HEK293 (cell line): ENCODE data around the gene FOXO3.

ENCODE experiments used
- GFI1B ChIP-seq: fragments of 450-650 bp; formaldehyde crosslinking; IDR thresholded peaks from 2 replicates; pipeline ENCODE4 v1.5.1; 2016; ENCODE audit warnings: missing biosample characterization, missing genetic modification characterization
- GLIS2 ChIP-seq: fragments of 450-650 bp; formaldehyde crosslinking; IDR thresholded peaks from 2 replicates; pipeline ENCODE4 v1.5.1; 2016; ENCODE audit warnings: missing biosample characterization, missing genetic modification characterization
- KLF17 ChIP-seq: fragments of 450-650 bp; formaldehyde crosslinking; IDR thresholded peaks from 2 replicates; pipeline ENCODE4 v1.5.1; 2016; ENCODE audit warnings: missing biosample characterization, missing genetic modification characterization
- OVOL3 ChIP-seq: fragments of 450-650 bp; formaldehyde crosslinking; IDR thresholded peaks from 2 replicates; pipeline ENCODE4 v1.5.1; 2016; ENCODE audit warnings: missing biosample characterization, missing genetic modification characterization
- PATZ1 ChIP-seq: fragments of 450-650 bp; formaldehyde crosslinking; IDR thresholded peaks from 2 replicates; pipeline ENCODE4 v1.5.1; 2016; ENCODE audit warnings: missing biosample characterization, missing genetic modification characterization
- PRDM1 ChIP-seq: fragments of 450-650 bp; formaldehyde crosslinking; IDR thresholded peaks from 2 replicates; pipeline ENCODE4; 2016; ENCODE audit warnings: missing biosample characterization, missing genetic modification characterization
- PRDM6 ChIP-seq: fragments of 450-650 bp; formaldehyde crosslinking; IDR thresholded peaks from 2 replicates; pipeline ENCODE4 v1.5.1; 2017; ENCODE audit warnings: missing biosample characterization, missing genetic modification characterization
- REPIN1 ChIP-seq: fragments of 450-650 bp; formaldehyde crosslinking; IDR thresholded peaks from 2 replicates; pipeline ENCODE4 v1.5.1; 2017; ENCODE audit warnings: missing biosample characterization, missing genetic modification characterization, low read depth
- TCF7L2 ChIP-seq: IDR thresholded peaks from 2 replicates; pipeline ENCODE4 v1.6.1; 2011; ENCODE audit warnings: low read depth, mild to moderate bottlenecking, inconsistent platforms, low read length, moderate library complexity, borderline replicate concordance
- ZNF174 ChIP-seq: fragments of 450-650 bp; formaldehyde crosslinking; IDR thresholded peaks from 2 replicates; pipeline ENCODE4 v1.5.0; 2017; ENCODE audit warnings: missing biosample characterization, mild to moderate bottlenecking, missing genetic modification characterization
- ZNF18 ChIP-seq: fragments of 450-650 bp; formaldehyde crosslinking; IDR thresholded peaks from 2 replicates; pipeline ENCODE4 v1.5.1; 2016; ENCODE audit warnings: missing biosample characterization, missing genetic modification characterization
- ZNF19 ChIP-seq: fragments of 450-650 bp; formaldehyde crosslinking; IDR thresholded peaks from 2 replicates; pipeline ENCODE4; 2016; ENCODE audit warnings: missing biosample characterization, missing genetic modification characterization, low read depth
- ZNF214 ChIP-seq: fragments of 450-650 bp; formaldehyde crosslinking; IDR thresholded peaks from 2 replicates; pipeline ENCODE4 v1.5.1; 2017; ENCODE audit warnings: missing biosample characterization, mild to moderate bottlenecking, missing genetic modification characterization, borderline replicate concordance
- ZNF223 ChIP-seq: fragments of 450-650 bp; formaldehyde crosslinking; IDR thresholded peaks from 2 replicates; pipeline ENCODE4 v1.5.1; 2016; ENCODE audit warnings: missing biosample characterization, missing genetic modification characterization
- ZNF292 ChIP-seq: fragments of 450-650 bp; formaldehyde crosslinking; IDR thresholded peaks from 2 replicates; pipeline ENCODE4 v1.5.1; 2016; ENCODE audit warnings: low read depth, missing biosample characterization, missing genetic modification characterization, borderline replicate concordance
- ZNF341 ChIP-seq: fragments of 450-650 bp; formaldehyde crosslinking; IDR thresholded peaks from 2 replicates; pipeline ENCODE4; 2016; ENCODE audit warnings: low read depth, missing biosample characterization, missing genetic modification characterization
- ZNF391 ChIP-seq: fragments of 450-650 bp; formaldehyde crosslinking; IDR thresholded peaks from 2 replicates; pipeline ENCODE4 v1.5.1; 2016; ENCODE audit warnings: low read depth, missing biosample characterization, missing genetic modification characterization, borderline replicate concordance
- ZNF510 ChIP-seq: fragments of 450-650 bp; formaldehyde crosslinking; IDR thresholded peaks from 2 replicates; pipeline ENCODE4 v1.5.1; 2018; ENCODE audit warnings: mild to moderate bottlenecking, missing genetic modification characterization, missing biosample characterization; ENCODE audit not compliant: insufficient replicate concordance
- ZNF521 ChIP-seq: fragments of 450-650 bp; formaldehyde crosslinking; IDR thresholded peaks from 2 replicates; pipeline ENCODE4 v1.5.1; 2017; ENCODE audit warnings: missing biosample characterization, mild to moderate bottlenecking, missing genetic modification characterization
- ZNF544 ChIP-seq: fragments of 450-650 bp; formaldehyde crosslinking; IDR thresholded peaks from 2 replicates; pipeline ENCODE4 v1.5.0; 2017; ENCODE audit warnings: missing biosample characterization, missing genetic modification characterization
- ZNF549 ChIP-seq: fragments of 450-650 bp; IDR thresholded peaks from 2 replicates; pipeline ENCODE4 v1.5.1; 2018; ENCODE audit warnings: missing biosample characterization, missing genetic modification characterization, mild to moderate bottlenecking, inconsistent platforms, moderate library complexity
- ZNF639 ChIP-seq: fragments of 450-650 bp; formaldehyde crosslinking; IDR thresholded peaks from 2 replicates; pipeline ENCODE4 v1.5.1; 2016; ENCODE audit warnings: missing biosample characterization, missing genetic modification characterization
- ZNF645 ChIP-seq: fragments of 450-650 bp; formaldehyde crosslinking; IDR thresholded peaks from 2 replicates; pipeline ENCODE4; 2016; ENCODE audit warnings: missing biosample characterization, missing genetic modification characterization
- ZNF707 ChIP-seq: fragments of 450-650 bp; formaldehyde crosslinking; IDR thresholded peaks from 2 replicates; pipeline ENCODE4 v1.5.1; 2016; ENCODE audit warnings: missing biosample characterization, missing genetic modification characterization
- ZNF785 ChIP-seq: fragments of 450-650 bp; formaldehyde crosslinking; IDR thresholded peaks from 2 replicates; pipeline ENCODE4 v1.5.1; 2016; ENCODE audit warnings: missing biosample characterization, missing genetic modification characterization
- ZNF791 ChIP-seq: fragments of 450-650 bp; formaldehyde crosslinking; IDR thresholded peaks from 2 replicates; pipeline ENCODE4 v1.5.1; 2016; ENCODE audit warnings: missing biosample characterization, missing genetic modification characterization
- ZNF843 ChIP-seq: fragments of 450-650 bp; formaldehyde crosslinking; IDR thresholded peaks from 2 replicates; pipeline ENCODE4 v1.5.1; 2016; ENCODE audit warnings: missing biosample characterization, missing genetic modification characterization
- ZSCAN18 ChIP-seq: fragments of 450-650 bp; formaldehyde crosslinking; IDR thresholded peaks from 2 replicates; pipeline ENCODE4 v1.5.1; 2016; ENCODE audit warnings: missing biosample characterization, missing genetic modification characterization
- ZSCAN5A ChIP-seq: fragments of 450-650 bp; formaldehyde crosslinking; IDR thresholded peaks from 2 replicates; pipeline ENCODE4 v1.5.1; 2016; ENCODE audit warnings: missing biosample characterization, missing genetic modification characterization

The FOXO3 gene

GRCh38 chr6:108677357-108677756 is 116.6 kb downstream of the FOXO3 start (continued):
- TF ChIP-seq ZNF544 (tag by site-specific recombination) (no peak), ZNF18 (no peak), REPIN1 (tag by site-specific recombination) (no peak), ZNF292 (tag by site-specific recombination) (no peak), ZNF341 (tag by site-specific recombination) (no peak), PRDM1 (tag by site-specific recombination) (no peak), ZNF174 (no peak), ZNF19 (tag by site-specific recombination) (no peak), KLF17 (tag by site-specific recombination) (peak; percentile 42; the same call in 1 of the 2 replicates), GFI1B (tag by site-specific recombination) (no peak), ZNF639 (no peak), ZNF549 (tag by site-specific recombination) (no peak), PATZ1 (peak; percentile 62; the same call in 1 of the 2 replicates), ZNF645 (tag by site-specific recombination) (no peak), ZSCAN18 (tag by site-specific recombination) (no peak), ZNF510 (no peak), ZNF707 (no peak), OVOL3 (tag by site-specific recombination) (peak; percentile 17; the same call in 1 of the 2 replicates), ZNF843 (tag by site-specific recombination) (no peak), ZNF785 (tag by site-specific recombination) (no peak), ZNF391 (tag by site-specific recombination) (peak; percentile 70; the same call in 1 of the 2 replicates), ZNF791 (tag by site-specific recombination) (no peak), GLIS2 (tag by site-specific recombination) (no peak), TCF7L2 (no peak), ZSCAN5A (no peak), PRDM6 (tag by site-specific recombination) (no peak), ZNF223 (tag by site-specific recombination) (no peak), ZNF521 (tag by site-specific recombination) (no peak), ZNF214 (tag by site-specific recombination) (no peak)
